ENCODE data around the gene GABRB1.

The GABRB1 gene

DNA sequence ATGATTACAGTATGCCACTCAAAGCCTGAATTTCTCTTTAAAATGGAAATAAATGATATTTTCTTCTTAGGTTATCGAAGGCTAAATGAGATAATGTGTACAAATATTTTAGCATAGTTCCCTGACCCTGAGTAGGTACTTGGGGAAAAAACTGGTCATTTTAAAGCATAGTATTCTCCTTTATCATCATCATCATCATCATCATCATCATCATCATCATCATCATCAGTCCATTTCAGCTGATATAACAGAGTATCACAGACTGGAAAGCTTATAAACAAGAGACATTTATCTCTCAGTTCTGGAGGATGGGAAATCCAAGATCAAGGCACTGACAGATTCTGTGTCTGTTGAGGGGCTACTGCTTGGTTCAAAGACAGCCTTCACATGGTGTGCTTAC, 13.9 kb downstream of the GABRB1 start:
- H3K36me3 ChIP-seq (ENCODE audit: insufficient read depth): no peaks in the 10 kb centered on the region
- no peak overlapping the region for H2AFZ ChIP-seq (ENCODE audit: low read depth)
- no peak overlapping the region for H3K4me3 ChIP-seq (IDR thresholded peaks at IDR 0.05; ENCODE audit: insufficient read depth, low read depth, low read length)
- H3K4me1 ChIP-seq (ENCODE audit: low read depth, poor library complexity, severe bottlenecking): no peaks in the 10 kb centered on the region
- no peak overlapping the region for H3K9ac ChIP-seq
- TF ChIP-seq, protein P1, sequence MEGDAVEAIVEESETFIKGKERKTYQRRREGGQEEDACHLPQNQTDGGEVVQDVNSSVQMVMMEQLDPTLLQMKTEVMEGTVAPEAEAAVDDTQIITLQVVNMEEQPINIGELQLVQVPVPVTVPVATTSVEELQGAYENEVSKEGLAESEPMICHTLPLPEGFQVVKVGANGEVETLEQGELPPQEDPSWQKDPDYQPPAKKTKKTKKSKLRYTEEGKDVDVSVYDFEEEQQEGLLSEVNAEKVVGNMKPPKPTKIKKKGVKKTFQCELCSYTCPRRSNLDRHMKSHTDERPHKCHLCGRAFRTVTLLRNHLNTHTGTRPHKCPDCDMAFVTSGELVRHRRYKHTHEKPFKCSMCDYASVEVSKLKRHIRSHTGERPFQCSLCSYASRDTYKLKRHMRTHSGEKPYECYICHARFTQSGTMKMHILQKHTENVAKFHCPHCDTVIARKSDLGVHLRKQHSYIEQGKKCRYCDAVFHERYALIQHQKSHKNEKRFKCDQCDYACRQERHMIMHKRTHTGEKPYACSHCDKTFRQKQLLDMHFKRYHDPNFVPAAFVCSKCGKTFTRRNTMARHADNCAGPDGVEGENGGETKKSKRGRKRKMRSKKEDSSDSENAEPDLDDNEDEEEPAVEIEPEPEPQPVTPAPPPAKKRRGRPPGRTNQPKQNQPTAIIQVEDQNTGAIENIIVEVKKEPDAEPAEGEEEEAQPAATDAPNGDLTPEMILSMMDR (conservative IDR thresholded peaks at IDR 0.05; ENCODE audit: low read depth, low read length): no peak
- H3K79me2 ChIP-seq (ENCODE audit: insufficient read depth, low read depth): no peaks in the 10 kb centered on the region
- H3K4me2 ChIP-seq: no peak overlapping the region
- no peaks in the 10 kb centered on the region for H3K27me3 ChIP-seq (ENCODE audit: insufficient read depth, low read depth)
- H4K20me1 ChIP-seq (ENCODE audit: insufficient read depth): no peaks in the 10 kb centered on the region
- H3K27ac ChIP-seq: no peak overlapping the region

DNA sequence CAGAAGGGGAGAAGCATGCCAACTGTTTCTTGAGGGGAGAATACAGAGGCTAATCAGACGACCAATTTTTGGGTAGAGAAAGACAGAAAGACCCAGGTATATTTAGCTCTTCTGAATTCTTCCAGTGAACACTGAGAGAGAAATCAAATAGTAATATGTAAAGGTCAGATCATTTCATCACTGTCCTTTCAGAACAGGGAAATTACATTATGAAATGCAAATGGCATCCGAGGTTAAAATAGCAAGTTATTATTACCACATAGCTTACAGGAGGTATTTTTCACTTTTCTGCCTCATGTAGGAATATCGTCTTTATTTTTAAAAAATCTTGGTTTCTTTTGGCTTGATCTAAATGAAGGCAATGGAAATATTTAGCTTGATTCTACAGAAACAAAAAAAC, 18.0 kb downstream of the GABRB1 start:
- Histone ChIP-seq H3K4me1 (ENCODE audit: low read depth, poor library complexity, severe bottlenecking) (no peaks in the 10 kb centered on the region), H3K9ac (no peak overlapping the region), H3K36me3 (ENCODE audit: insufficient read depth) (no peaks in the 10 kb centered on the region), H3K27me3 (ENCODE audit: insufficient read depth, low read depth) (no peaks in the 10 kb centered on the region), H3K4me2 (no peak overlapping the region), H4K20me1 (ENCODE audit: insufficient read depth) (no peaks in the 10 kb centered on the region), H3K4me3 (IDR thresholded peaks at IDR 0.05; ENCODE audit: insufficient read depth, low read depth, low read length) (no peak overlapping the region), H2AFZ (ENCODE audit: low read depth) (no peak overlapping the region), H3K79me2 (ENCODE audit: insufficient read depth, low read depth) (no peaks in the 10 kb centered on the region), H3K27ac (no peak overlapping the region)
- TF ChIP-seq, protein P1 (conservative IDR thresholded peaks at IDR 0.05; ENCODE audit: low read depth, low read length): no peak

DNA sequence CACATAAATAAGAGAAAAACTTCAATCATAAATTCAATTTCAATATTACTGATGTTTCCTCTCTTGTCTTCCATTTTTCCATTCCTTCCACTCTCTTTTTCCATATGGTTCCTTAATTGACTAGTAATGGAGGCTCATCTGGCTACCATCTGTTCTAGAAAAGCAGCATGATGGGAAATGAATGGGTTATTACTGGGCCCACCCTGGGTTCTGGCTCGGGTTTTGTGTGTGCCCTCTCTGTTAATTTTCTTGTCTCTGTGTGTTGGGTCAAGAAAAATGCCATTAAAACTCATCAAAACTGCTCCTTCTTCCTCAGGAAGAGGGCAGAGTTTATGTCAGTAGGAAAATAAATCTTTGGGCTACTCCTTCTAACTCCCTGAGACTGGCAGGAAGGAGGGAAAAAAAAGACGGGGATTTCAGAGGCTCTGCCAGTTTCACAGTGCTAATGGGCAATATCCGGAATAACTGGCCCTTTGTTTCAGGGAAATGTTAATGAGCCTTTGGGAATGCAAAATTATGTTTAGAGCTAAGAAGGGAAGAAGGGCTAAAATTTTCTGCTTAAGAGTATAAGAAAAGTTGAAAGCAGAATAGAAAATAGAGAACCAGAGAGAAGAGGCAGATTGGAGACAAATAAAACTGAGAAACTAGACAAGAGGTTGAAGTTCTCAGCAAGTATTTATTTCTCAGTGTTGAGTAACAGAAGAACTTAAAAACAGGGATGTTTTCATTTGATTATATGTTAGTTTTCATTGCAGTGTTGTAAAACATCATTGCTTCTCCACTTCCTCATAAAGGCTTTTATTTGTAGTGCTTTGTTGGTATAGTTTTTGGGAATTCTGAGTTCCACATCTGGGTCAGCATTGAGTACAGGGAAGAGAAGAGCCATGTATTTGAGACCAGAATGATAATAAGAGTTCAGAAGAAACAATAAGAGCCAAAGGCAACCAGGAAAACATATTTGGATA, 19.7 kb downstream of the GABRB1 start:
- no peak overlapping the region for H2AFZ ChIP-seq (ENCODE audit: low read depth)

DNA sequence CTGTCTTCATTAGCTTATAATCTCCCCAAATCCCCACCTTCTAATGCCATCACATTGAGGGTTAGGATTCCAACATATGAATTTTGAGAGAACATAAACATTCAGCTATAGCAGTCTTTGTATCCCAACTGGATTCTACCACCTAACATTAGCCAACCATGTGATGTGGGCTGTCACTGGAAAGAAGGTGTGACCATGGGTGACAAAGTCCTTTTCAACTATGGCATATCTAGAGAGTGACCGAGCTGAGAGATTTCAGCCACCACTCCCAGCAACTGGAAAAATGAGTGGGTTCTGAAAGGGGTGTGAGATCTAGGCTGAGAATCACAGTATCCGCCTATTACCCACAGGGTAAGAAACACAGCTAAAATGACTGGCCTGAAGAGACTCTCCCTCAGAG, 22.1 kb downstream of the GABRB1 start:
- no peaks in the 10 kb centered on the region for H3K4me1 ChIP-seq (ENCODE audit: low read depth, poor library complexity, severe bottlenecking)
- H3K79me2 ChIP-seq (ENCODE audit: insufficient read depth, low read depth): no peaks in the 10 kb centered on the region
- TF ChIP-seq, protein P1 (conservative IDR thresholded peaks at IDR 0.05; ENCODE audit: low read depth, low read length): no peak
- H3K4me3 ChIP-seq (IDR thresholded peaks at IDR 0.05; ENCODE audit: insufficient read depth, low read depth, low read length): no peak overlapping the region
- H3K27me3 ChIP-seq (ENCODE audit: insufficient read depth, low read depth): no peaks in the 10 kb centered on the region
- H2AFZ ChIP-seq (ENCODE audit: low read depth): no peak overlapping the region
- H4K20me1 ChIP-seq (ENCODE audit: insufficient read depth): no peaks in the 10 kb centered on the region
- H3K9ac ChIP-seq: no peak overlapping the region
- no peaks in the 10 kb centered on the region for H3K36me3 ChIP-seq (ENCODE audit: insufficient read depth)
- no peak overlapping the region for H3K4me2 ChIP-seq
- H3K27ac ChIP-seq: no peak overlapping the region

More for the DNA sequence above, 19.7 kb downstream of the GABRB1 start:
- Histone ChIP-seq H3K27ac (no peak overlapping the region), H3K4me3 (IDR thresholded peaks at IDR 0.05; ENCODE audit: insufficient read depth, low read depth, low read length) (no peak overlapping the region), H3K4me2 (no peak overlapping the region), H3K4me1 (ENCODE audit: low read depth, poor library complexity, severe bottlenecking) (no peaks in the 10 kb centered on the region), H4K20me1 (ENCODE audit: insufficient read depth) (no peaks in the 10 kb centered on the region), H3K36me3 (ENCODE audit: insufficient read depth) (no peaks in the 10 kb centered on the region), H3K27me3 (ENCODE audit: insufficient read depth, low read depth) (no peaks in the 10 kb centered on the region), H3K9ac (no peak overlapping the region), H3K79me2 (ENCODE audit: insufficient read depth, low read depth) (no peaks in the 10 kb centered on the region)
- TF ChIP-seq, protein P1 (conservative IDR thresholded peaks at IDR 0.05; ENCODE audit: low read depth, low read length): no peak
